Pancreas (tissue), 10 donors: Measurements from ENCODE around the gene LARP4B. TPM values are rescaled to one million over a fixed set of nuclear protein-coding genes. Genes with fewer than 3 reads are reported as not detected.

Source experiments
- ATAC-seq, 4 donors: fragments of 200-7000 bp; cut with Tn5 transposase; one replicate each; pipeline versions ENCODE4 v1.8.0 to v1.9.1; 2020; ENCODE audit warnings: mild to moderate bottlenecking in 4 of 4, moderate library complexity in 4 of 4
- DNase-seq, 6 donors: peaks; one replicate each; pipeline ENCODE4 v3.0.0-alpha.2; 2020
- FAIRE-seq: peaks from 2 replicates; lab custom pipeline; 2012; peaks lifted over from hg19 to GRCh38; lab: Jason Lieb, UNC
- H3K27ac ChIP-seq, 4 donors: fragments of 200-600 bp; sonication (generic); 1 replicate in 3 of 4; 2 replicates in 1 of 4; pipeline versions ENCODE4 v1.5.0 to v1.8.0; 2020
- H3K27me3 ChIP-seq, 4 donors: fragments of 200-600 bp; one replicate each; pipeline ENCODE4 v1.8.0; 2021
- H3K36me3 ChIP-seq, 3 donors: fragments of 200-600 bp; sonication (generic) in 1 of 3; one replicate each; pipeline versions ENCODE4 v1.5.0 to v1.8.0; 2020 to 2021
- H3K4me1 ChIP-seq, 3 donors: fragments of 200-600 bp; one replicate each; pipeline ENCODE4 v1.8.0; 2021
- H3K4me3 ChIP-seq, 4 donors: fragments of 200-600 bp; sonication (generic) in 2 of 4; one replicate each; pipeline versions ENCODE4 v1.5.0 to v1.8.0; 2020 to 2021
- H3K9me3 ChIP-seq, 4 donors: fragments of 200-600 bp; one replicate each; pipeline ENCODE4 v1.8.0; 2021
- WGBS, 2 donors: extraction: QIAGEN DNeasy Blood & Tissue Kit; methylation state at CpG; one replicate each; pipeline ENCODE4 v1.1.7; 2013; 5-methylcytosine and 5-hydroxymethylcytosine counted together
- intact Hi-C, 3 donors: fragments of 100-400 bp; cut with DNase I; formaldehyde crosslinking; loops; one replicate each; pipeline versions ENCODE4 v1.11.1 to v1.14.2; 2022
- polyA plus RNA-seq, 2 donors: library from polyadenylated mRNA; stranded (reverse); fragments of 200-250 nt; gene quantifications; one replicate each; pipeline ENCODE4 v1.2.3, GENCODE V29; 2013
- total RNA-seq, 6 donors: library from RNA; stranded (reverse); fragmentation: NEBNext Ultra II Directional in 4 of 6; extraction: Animal tissue kit (Norgen Biotek cat#: 25700) in 4 of 6; gene quantifications; one replicate each; pipeline versions ENCODE4 v1.2.1 to v1.2.4, GENCODE V29; 2021 to 2023
- TF ChIP-seq, protein P1 (sequence below), 4 donors: fragments of 200-600 bp; sonication (generic) in 3 of 4; IDR thresholded peaks; one replicate each; pipeline versions ENCODE4 v1.5.0 to v1.8.0; 2021; ENCODE audit warnings: antibody characterized with exemption in 4 of 4
- donor health status: healthy with polysubstance abuse.
- donor health status: DM: no; HTN: no; CAD: no; lungs with moderate emphysema.
- donor health status: DM: no; HTN: no; CAD: no.
- donor health status: control.
- donor health status: control.
- donor health status: Bipolar disorder and iron deficiency.
- donor health status: DM: yes; HTN: yes; CAD: no.
- donor health status: DM: no; HTN: no; CAD: no.
- donor health status: DM: no; HTN: no; CAD: no.
- donor health status: DM: yes; HTN: yes; CAD: no.

LARP4B gene
- total and polyA plus RNA-seq, 8 donors, result 10.1 to 53.3 (median 32.2) TPM

DNA sequence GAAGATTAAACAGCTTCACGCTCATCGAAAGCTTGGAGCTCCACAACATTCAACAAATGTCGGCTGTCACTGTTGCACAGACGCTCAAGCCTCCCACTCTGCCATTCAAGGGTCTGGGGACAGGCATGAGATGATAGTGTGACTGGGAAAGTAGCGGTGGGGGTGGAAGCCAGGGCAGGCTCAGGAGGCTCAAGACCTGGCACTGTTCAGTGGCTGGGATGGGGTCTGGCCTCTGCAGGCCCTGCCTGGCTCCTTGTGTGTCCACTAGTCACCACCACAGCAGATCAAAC lies 43.2 kb upstream of the LARP4B start:
- ATAC-seq (no peak), FAIRE-seq (no peak), DNase-seq (no peak)
- Histone ChIP-seq H3K9me3 (no peaks in the 10 kb centered on the region), H3K27ac (no peak overlapping the region), H3K4me3 (no peak overlapping the region), H3K27me3 (no peaks in the 10 kb centered on the region), H3K4me1 (peaks cover 7 to 11% (median 8%) of the 10 kb centered on the region in 3 donors), H3K36me3 (no peaks in the 10 kb centered on the region)
- TF ChIP-seq, protein P1, sequence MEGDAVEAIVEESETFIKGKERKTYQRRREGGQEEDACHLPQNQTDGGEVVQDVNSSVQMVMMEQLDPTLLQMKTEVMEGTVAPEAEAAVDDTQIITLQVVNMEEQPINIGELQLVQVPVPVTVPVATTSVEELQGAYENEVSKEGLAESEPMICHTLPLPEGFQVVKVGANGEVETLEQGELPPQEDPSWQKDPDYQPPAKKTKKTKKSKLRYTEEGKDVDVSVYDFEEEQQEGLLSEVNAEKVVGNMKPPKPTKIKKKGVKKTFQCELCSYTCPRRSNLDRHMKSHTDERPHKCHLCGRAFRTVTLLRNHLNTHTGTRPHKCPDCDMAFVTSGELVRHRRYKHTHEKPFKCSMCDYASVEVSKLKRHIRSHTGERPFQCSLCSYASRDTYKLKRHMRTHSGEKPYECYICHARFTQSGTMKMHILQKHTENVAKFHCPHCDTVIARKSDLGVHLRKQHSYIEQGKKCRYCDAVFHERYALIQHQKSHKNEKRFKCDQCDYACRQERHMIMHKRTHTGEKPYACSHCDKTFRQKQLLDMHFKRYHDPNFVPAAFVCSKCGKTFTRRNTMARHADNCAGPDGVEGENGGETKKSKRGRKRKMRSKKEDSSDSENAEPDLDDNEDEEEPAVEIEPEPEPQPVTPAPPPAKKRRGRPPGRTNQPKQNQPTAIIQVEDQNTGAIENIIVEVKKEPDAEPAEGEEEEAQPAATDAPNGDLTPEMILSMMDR (IDR thresholded peaks at IDR 0.05), result no peak
- 90% methylated on average over 5 of the region's 5 CpGs for WGBS, 2 donors
- intact Hi-C loops, result no loop called here

DNA sequence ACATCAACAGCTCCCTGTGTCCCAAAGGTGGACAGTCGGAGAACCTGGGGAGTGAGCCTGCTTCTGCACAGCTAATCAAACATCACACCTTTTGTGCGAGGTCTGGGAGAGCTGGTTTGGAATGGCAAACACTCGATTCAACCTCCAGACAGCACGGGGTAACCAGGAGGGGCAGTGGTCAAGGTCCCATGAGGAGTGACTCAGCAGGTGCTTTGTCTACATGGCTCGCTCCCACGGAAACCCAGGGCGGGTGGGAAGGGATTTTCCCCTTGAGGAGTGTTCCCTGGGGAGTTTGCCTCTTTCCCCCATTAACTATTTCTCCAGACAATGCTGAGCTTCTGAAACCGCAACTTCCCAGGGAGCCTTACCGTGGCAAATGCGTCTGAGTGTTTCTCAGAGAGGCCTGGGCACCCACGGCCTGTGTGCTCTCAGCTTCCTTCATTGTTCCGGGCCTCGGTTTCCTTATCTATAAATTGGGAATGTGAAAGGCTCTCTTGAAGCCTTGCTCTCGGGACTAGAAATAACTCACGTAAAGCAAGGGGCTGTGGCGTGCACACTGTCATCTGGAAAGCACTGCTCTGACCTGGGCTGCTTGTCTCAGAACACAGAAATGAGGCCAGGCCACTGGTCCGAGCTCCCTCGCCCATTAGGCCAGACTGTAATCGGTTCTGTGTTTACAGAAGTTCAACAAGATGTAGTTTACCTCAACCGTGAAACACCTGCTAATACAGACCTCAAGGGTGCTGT lies 42.7 kb upstream of the LARP4B start:
- intact Hi-C loops, result no loop called here
- WGBS, 2 donors, result 50 to 52% methylated on average over 20 of the region's 20 CpGs
- Histone ChIP-seq H3K4me1 (peaks cover 7 to 11% (median 8%) of the 10 kb centered on the region in 3 donors), H3K9me3 (no peaks in the 10 kb centered on the region), H3K4me3 (no peak overlapping the region), H3K27ac (peak overlapping the region in 1 of 4 donors; percentile 16), H3K36me3 (no peaks in the 10 kb centered on the region), H3K27me3 (no peaks in the 10 kb centered on the region)
- FAIRE-seq, result no peak
- ATAC-seq, result peak in 3 of 4 donors; percentile 7 to 62 (median 43)
- DNase-seq, result peak in 1 of 6 donors; percentile 67
- TF ChIP-seq, protein P1 (IDR thresholded peaks at IDR 0.05), result no peak

DNA sequence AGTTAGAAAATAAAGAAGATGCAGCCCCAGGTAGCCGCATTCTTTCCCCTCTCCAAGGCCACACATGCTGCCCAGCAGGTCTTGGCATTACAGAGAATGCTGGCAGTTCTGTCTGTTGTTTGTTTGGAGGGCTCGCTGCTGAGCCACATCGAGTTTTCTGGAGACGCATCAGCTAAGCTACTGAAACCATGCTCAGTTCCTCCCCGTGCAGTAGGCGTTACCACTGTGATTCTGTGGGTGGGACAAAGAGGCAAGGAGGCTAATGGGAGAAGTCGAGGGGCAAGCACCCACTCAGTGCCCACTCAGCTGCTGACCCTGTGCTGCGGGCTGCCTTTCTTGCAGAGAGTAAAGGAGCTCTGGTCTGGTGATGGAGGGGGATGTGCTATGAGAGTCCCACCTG lies 41.3 kb upstream of the LARP4B start:
- DNase-seq (no peak), FAIRE-seq (no peak), ATAC-seq (no peak)
- no peaks in the 10 kb centered on the region for H3K36me3 ChIP-seq
- intact Hi-C loops, result no loop called here
- WGBS, 2 donors, result 86% methylated on average over 8 of the region's 8 CpGs
- no peak overlapping the region for H3K4me3 ChIP-seq
- H3K9me3 ChIP-seq, result no peaks in the 10 kb centered on the region
- peaks cover 7 to 11% (median 8%) of the 10 kb centered on the region in 3 donors for H3K4me1 ChIP-seq
- H3K27ac ChIP-seq, result no peak overlapping the region
- no peaks in the 10 kb centered on the region for H3K27me3 ChIP-seq
- TF ChIP-seq, protein P1 (IDR thresholded peaks at IDR 0.05), result no peak

DNA sequence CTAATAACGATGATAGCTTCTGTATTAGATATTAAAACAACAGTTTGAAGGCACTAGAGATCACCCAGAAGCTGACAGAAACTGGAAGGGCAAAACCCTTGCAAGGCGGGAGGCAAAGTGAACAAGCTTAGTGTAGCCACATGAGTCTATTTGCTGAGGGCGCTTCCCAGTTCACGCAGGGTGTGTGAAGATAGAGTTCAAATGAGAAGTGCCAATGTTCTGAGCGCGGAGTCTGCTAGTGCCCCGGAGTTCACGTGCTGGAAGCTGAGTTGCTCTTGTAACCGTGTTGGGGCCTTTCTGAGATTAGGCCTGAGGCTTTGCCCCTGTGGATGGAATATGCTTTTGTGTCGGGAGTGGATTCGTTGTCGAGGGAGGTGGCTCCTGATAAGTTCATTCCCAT lies 40.1 kb upstream of the LARP4B start:
- DNase-seq, result no peak
- Histone ChIP-seq H3K4me1 (peaks cover 7 to 11% (median 8%) of the 10 kb centered on the region in 3 donors), H3K27me3 (no peaks in the 10 kb centered on the region), H3K9me3 (no peaks in the 10 kb centered on the region), H3K36me3 (no peaks in the 10 kb centered on the region), H3K27ac (peak overlapping the region in 1 of 4 donors; percentile 77), H3K4me3 (no peak overlapping the region)
- TF ChIP-seq, protein P1 (IDR thresholded peaks at IDR 0.05), result no peak
- 83 to 85% methylated on average over 12 of the region's 12 CpGs for WGBS, 2 donors
- intact Hi-C loops, result no loop called here
- ATAC-seq, result no peak
- FAIRE-seq, result no peak

DNA sequence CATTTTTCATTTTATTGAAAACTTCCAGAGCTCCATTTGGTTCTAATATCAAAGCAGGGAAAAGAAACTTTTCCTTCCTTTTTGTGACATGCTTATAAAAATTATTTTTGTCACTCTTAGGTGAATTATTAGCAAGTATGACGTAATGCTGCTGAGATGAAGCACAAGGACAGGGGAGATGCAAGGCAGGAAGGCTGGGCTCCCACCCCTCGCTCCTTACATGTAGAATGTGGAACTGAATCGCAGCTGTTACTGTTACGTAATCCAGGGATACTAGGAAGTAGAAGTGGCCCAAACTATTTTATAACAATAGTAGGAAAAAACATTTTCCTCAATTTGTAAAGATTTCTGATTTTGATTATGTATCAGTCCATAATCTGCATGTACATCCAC lies 39.6 kb upstream of the LARP4B start:
- FAIRE-seq (no peak), ATAC-seq (peak; percentile 45 to 67 (median 54)), DNase-seq (no peak)
- 20 to 38% methylated on average over 4 of the region's 4 CpGs for WGBS, 2 donors
- Histone ChIP-seq H3K27me3 (no peaks in the 10 kb centered on the region), H3K9me3 (no peaks in the 10 kb centered on the region), H3K4me3 (peak overlapping the region in 1 of 4 donors; percentile 19), H3K36me3 (no peaks in the 10 kb centered on the region), H3K4me1 (peaks cover 7 to 11% (median 8%) of the 10 kb centered on the region in 3 donors), H3K27ac (peak overlapping the region; percentile 6 to 77 (median 54))
- intact Hi-C loops, result no loop called here
- TF ChIP-seq, protein P1 (IDR thresholded peaks at IDR 0.05), result no peak
